GM19025 (cell line): ENCODE measurements around the gene SIX1.

Experiments used
- ATAC-seq: cut with Tn5 transposase; IDR thresholded peaks from one replicate; pipeline ENCODE4 v1.9.1; 2021; ENCODE audit warnings: mild to moderate bottlenecking, low read depth, moderate library complexity; ENCODE audit not compliant: unreplicated experiment

The SIX1 gene

DNA sequence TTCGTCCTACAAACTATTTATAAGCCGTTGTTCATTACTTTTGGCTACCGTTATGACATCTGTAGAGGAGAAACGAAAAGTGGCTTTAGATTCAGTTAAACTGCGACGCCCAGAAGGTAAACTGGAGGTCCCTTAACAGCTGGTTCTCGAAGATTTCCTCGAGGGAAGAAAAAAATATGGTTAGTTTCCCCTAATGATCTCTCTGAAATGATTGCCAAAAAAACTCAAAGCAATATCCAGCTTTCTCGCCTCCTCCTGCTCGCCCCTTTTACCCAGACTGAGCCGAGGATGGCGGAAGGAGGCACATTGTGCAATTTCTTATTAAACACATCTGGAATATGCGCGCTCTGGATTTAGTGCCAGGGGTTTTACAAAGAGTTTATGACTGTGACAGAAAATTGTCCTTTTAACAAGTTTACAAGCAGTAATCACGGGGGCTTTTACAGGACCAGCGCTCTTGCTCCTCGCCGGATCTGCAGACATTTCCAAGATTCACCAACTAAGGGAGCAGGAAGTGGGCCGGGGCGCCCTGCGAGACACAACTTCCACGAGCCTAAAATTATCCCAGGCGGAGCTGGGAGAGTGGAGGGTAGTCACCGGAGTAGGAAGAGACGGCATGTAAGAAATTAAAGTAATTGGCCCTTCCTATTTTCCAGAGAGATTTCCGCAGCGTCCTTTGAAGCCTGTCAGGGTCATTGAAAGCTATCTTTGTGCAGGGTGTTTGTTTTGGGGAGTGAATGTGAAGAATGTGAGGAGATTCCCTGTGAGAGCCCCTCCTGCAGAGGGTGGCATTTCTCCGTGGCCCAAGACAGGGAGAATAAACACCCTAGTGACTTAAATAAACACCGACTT, 5.6 kb downstream of the SIX1 start:
- no peak for ATAC-seq

DNA sequence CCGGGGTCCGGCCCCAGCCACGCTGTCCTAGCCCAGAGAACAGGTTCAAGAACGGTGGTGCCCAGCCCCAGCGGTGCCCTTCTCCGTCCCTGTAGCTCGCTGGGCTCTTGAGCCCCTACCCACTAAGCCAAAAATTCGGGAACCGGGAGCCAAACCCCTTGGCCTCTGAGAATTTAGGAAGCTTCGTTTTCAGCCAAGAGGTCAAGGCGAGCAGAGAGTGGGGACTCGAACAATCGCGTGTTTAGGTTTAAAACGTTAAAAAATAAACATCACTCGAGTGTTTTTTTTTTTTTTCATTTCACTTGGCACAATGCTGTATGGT, 6.2 kb downstream of the SIX1 start:
- ATAC-seq: no peak

DNA sequence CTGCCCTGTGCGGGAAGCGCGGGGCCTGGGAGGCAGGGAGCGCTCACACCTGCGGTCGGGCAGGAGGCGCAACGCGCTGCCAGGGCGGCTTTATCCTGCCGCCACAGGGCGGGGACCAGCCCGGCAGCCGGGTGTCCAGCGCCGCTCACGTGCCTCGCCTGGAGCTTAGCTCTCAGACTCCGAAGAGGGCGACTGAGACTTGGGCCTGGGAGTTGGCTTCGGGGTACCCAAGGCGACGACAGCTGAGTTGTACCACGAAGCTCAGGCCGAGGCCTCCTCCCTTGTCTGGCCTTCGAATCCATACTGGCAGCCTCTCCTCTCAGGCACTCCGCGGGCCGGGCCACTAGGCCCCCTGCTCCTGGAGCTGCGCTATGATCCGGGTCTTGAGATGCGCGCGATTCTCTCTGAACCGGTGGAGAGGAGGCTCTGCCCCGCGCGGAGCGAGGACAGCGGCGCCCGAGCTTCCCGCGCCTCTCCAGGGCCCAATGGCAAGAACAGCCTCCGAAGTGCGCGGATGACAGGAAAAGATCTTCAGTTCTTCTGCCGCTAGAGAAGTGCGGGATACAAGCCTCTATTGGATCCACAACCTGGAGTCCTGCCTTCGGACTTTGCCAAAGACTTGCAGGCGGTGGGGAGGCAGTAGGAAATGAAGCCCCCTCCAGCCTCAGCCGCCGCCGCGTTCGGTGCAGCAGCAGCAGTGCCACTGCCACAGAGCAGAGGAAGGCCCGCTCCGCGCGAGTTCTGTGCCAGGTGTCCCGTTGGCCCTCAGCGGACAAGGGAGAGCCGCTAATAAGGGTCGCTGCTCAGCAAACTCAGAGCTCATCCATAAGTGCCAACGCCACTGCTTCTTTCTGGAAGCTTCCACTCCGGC, 6.8 kb downstream of the SIX1 start:
- ATAC-seq: no peak

DNA sequence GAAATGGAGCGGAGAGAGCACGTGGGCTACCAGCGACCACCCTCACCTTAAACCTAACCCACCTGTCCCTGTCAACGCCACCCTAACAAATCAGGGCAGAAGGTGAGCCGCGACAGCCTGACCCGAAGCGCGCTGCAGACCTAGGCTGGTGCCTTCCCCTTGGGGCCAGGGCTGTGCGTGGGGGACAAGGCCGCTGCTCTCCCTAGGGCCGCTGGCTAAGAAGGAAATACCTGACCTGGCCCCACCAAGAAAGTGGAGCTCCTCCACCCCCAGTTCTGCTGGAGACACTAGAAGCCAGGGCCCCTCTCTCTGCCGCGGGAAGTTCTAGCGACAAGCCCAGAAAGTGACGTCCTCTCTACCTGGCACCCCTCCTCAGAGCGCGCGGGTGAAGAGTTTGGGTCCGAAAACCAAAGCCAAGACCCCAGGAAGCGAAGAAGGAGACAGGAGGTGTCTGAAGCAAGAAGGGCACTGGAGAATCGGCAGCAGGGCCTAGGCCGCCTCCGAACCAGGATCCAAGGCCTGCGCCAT, 7.5 kb downstream of the SIX1 start:
- no peak for ATAC-seq

DNA sequence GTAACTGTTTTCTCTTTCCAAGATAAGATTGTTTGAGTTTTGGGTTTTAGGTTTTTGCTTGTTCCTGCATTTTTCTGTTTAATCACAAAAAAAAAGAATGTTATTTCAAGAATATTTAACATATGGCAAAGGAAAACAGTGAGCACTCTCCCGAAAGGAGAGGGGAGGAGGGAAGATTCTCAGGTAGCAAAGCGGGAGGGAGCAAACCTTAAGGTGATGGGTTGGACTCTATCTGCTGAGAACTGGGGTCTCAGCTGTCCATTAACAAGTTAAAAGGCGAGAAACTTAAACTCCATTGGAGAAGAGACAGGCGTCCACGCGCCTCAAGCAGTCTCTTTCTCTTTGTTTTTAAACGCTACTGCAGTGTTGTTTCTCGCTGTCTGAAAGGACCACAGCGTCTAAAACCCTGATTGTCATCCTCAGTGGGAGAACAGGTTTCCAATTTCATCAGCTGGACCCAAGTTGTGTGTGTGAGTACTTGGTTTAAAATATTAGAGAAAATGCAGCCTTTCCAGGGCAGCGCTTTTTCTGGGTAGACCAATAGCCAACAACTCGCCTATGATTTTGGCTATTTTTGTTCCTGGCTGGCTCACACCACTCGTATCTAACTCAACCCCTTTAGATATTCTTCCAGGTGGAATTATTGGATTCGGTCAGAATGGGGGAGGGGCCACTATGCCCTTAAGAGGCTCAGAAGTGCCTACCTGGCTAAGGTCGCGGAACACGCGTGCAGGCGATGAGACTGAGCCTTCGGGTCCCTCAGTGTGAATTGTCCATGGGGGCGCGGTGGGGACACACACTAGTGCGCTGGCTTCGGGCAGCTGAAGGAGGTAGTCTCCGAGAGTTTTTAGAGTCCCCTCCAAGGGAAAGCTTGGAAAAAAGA, 8.2 kb downstream of the SIX1 start:
- ATAC-seq: no peak

DNA sequence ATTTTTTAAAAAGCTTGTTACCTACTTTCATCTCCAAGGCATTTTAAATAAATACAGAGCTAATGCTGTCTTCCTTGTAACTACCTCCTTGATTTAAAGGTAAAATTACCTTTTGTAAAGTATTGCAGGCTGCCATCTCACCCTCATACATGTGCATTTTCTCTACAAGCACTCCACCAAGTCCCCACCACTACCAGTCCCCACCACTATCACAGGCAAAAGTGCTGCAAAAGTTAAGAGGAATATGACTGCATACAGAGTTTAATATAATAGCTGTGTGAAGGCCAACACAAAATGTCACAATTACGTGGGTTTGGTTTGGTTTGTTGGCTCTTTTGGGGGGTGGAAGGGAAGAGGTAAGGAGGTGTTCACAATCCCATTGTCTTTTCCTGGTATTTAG, 9.6 kb downstream of the SIX1 start:
- ATAC-seq: no peak

DNA sequence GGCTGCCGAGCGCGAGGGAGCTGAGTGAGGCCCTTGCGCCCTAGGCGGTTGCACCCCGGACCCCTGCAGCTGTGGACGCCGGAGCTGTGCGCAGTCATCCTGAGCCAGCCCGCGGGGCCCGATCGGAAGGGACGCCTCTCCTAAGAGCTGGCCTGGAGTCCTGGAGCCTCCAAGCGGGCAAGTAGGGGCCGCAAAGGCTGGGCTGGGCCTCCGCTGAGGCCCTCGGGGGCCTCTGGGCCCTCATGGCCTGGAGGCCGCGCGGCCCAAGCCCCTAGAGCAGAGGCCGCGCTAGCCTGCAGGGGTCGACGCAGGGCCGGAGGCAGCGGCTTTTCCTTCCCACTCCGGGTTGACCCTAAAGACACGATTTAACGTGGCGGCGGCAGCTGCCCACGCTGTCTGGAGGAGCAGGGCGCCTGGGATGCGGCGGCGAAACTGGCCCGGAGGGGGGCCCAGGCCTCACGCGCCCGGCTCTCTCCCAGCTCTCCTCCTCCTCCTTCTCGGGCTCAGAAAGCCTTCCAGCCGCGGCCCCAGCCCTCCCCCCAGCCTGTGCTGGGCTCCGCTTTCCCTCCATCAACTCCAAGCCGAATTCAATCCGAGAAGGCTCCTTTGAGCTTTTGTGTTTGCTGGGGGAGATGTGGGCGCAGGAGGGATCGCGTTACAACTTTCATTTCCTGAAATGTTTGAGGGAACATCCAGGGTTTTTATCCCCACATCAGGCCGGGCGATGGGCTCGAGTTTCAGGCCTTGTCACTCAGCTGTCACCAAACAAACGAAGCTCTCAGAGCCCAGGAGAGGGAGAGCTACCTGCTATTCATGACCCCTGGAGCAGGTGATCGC, 11.6 kb downstream of the SIX1 start:
- ATAC-seq: no peak

DNA sequence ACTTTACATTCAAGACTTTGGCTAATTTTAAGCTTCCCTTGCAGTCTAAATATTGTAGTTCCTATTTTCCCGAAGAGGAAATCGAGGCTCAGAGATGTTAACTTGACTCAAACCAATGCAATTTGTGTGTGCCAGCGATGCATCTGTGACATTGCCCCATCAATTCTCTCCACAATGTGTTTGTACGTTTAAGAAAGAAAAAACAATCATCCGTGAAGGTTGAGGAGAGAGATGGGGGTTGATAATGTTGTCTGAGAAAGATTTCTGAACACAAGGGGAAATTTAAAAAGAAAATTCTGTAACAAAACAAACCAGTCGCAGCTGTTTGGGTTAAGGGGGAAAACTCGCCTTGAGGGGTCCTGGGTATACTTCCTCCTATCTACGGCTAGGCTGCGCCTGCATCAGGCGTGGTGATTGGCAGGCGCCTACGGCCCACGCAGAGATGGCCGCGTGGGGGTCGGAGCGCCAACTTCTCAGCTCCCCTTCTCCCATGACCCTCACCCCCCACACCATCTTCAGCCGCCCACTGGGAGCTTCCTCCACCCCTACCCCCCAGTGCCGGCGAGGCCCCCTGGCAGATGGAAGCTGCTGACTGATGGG, 12.3 kb downstream of the SIX1 start:
- ATAC-seq: no peak

DNA sequence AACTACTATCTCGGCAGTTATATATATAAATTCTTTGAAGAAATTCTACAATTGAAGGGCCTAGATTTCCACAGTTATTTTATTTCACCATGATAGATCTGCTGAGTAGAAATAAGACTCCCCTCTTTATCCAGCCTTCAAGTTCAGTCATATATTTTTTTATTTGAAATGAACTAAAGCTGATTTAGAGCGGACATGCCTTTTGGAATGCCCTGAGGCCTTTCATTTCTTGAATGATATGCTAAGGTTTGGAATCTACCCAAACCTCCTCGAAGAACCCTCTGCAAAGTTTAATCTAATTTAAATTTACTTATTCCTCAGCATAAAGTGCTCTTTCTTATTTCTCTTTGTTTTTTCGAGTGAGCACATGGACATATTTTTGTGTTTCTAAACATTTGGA, 15.1 kb downstream of the SIX1 start:
- no peak for ATAC-seq

DNA sequence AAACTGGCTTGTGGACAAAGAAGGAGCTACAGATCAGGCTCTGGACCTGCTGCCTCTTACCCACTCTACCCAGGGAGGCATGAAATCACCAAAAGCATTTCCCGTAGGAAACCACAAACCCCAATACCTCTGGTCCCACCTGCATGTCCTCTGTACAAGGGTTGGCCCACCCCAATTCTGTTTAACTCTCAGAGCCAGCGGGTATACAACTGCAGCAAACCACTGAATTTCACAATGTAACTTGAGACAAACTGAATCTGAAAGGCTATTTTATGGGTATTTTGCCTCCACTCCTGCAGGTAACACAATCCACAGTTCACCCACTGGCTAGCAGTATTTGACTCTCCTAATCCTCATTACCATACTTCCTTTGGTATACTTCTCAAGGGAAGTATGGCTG, 16.5 kb downstream of the SIX1 start:
- ATAC-seq: peak; percentile 48

DNA sequence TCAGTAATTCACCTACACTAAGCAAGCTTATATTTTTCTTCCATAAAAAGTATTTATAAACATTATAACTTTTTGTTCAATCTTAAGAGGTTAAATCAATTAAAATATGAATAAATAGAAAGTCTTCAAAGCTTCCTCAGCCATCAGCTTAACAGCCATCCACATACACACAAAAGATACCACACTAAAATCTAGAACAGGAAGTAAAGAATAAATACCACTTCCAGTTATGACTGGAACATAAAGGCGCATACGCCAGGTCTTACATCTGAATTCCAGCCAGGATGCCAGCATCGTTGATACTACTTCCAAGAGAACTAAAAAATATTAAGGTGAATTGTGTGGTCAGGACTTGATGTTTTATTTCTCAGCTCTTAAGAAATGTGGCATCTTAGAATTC, 17.0 kb downstream of the SIX1 start:
- peak; percentile 25 for ATAC-seq

DNA sequence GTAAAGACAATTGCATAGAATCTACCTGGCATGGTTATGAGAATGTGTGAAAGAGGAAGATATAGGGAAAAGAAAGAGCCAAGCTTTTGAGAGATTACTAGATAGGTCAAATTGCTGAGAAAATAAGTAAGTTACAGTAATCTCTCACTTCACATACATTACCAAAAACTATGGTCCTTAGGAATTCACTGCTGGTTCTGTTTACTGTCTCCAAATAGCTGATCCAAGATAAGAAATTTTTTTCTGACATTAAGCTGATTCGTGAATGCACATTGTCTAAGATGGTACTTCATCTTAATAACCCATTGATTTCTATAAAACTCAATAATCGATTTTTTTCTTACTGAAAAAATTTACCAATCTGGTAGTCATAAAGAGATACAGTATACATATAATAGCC, 17.4 kb downstream of the SIX1 start:
- ATAC-seq: no peak

DNA sequence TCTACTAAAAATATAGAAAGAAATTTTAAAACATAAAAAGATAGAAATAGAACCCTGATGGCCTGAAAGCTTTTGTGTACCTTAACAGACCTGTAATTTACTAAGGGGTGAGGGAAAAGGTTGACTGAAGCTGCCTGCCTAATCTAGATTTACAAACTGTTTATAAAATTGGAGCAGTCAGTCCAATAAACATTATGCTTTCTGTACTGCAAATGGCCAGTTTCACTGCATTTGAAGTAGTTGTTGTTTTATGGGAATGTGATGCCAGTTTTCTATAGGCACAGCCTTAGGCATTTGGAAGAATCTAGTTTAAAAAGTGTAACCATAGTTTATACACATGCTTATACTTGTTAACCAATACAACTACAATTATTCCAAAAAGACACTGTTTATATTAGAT, 19.1 kb downstream of the SIX1 start:
- no peak for ATAC-seq

DNA sequence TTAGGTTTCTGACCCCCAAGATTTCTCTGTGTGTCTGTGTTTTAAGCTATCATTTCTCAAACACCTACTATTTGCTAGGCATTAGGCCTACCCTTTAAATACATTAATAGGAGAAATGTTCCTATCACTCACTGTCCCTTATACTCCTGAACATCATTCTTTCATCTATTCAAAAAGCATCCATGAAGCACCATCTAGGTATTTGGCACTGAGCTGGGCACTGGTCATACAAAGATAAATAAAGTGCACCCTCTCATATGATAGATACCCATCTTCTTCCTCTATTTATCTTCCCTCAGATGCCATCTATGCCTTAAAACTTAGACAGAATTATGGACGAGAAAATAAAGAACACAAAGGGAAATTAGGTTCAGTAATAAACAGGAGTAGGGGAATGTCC, 20.4 kb downstream of the SIX1 start:
- ATAC-seq: no peak

DNA sequence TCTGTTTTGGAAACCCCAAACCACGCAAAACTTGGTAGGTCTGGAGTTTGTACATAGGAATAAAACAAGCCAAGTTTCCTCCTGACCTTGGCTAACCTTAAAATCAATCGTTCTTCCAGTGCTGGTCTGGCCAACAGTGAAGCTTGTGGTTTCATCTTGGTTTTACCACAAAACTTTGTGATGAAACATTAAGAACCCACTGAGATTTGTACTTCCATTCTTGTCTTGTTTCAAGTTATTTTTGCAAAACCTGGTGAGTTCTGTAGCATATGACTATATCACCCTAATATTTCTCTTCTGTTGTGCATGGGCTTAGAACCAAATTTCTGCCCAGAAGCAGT, 26.4 kb downstream of the SIX1 start:
- no peak for ATAC-seq

DNA sequence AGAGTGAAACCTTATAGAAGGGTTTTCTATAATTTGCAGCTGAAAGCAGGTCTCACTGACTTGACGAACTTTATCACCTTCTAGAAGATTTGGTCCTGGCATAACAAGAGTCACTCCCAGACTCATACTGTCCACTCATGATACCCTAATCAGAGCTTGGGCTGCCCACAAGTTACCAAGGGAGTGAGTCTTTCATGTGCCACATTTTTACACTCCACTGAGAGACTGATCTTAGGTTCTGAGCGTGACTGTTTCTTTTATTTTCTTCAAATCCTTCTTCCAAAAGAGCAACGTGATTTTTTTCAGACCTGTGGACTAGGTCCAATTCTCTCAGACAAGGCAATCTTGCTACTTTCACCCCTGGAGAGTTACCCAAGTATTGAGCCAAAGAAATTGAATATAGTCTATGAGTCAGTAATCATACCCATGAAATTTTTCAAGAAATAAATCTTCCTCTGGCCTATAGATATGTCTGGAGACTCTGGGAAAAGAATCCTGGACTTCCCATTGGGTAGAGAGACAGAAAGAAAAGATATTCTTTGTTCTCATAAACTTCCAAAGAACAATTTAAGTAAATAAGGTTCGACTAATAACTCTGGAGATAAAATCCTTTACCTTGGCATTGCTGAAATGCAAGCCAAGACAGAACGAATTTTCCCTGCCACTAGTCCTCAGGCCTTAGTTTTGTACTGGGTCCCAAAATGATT, 26.9 kb downstream of the SIX1 start:
- ATAC-seq: no peak

DNA sequence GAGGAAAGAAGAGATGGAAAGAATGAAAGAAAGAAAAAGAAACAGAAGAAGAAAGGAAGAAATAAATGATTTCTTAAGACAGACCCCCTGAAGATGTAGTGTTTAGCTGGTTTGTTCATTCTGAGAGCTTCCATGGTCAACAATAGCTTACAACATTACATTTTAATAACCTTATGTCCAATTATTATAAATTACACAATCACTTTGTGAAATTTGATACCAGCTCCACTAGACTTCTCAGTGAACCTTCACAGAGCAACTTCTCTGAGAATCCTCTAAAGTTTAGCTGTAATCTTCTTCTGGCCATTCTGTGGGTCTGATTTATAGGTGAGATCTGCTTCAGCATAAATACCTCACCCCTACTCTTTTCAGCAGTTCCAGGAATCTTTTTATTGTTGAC, 27.9 kb downstream of the SIX1 start:
- no peak for ATAC-seq

DNA sequence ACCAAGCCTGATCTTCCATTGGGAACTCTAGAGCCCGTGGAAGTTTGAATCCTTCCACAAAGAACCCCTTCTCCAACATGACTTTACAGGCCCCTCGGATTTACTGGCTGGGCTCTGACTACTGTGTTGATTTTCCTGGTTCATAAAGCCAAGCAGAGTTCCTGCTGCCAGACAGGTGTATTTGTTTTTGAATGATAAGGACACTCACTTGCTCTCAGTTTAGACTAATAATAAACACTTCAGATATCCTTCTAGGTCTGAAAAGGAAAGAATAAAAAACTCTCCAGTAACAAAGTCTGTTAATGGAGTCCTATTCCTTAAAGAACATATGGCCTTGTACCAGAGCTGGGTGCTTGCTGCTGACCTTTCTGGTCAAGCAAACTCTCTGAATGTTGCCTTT, 31.0 kb downstream of the SIX1 start:
- no peak for ATAC-seq

DNA sequence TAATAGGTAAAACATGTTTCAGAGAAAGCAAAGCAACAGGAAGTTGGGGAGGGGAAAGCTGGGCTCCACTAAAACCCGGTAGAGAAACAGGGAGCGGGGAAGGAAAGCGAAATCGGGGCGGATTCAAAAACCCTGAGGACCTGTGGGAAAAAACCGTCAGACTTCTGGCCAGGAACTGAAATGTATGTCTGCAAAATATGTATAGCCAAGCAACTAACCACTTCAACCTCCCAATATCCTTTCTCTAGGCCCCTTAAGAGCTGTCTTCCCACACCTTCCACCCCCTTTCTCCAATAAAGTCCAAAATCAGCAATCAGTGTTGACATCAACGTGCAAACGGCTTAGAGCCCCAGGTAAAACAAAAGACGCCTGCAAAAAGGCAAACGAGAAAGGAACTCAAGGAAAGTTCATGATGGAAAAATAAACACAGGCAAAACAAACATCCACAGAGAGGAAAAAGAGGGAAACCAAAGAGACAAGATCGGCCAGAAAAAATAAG, 32.8 kb downstream of the SIX1 start:
- no peak for ATAC-seq
